ENCODE results near the gene NRF1.
"Not testable (repeated sequence)": the region's sequence is repeated elsewhere in the genome, so short reads cannot be mapped to it uniquely, and the experiment has no call there.

Gene NRF1

DNA sequence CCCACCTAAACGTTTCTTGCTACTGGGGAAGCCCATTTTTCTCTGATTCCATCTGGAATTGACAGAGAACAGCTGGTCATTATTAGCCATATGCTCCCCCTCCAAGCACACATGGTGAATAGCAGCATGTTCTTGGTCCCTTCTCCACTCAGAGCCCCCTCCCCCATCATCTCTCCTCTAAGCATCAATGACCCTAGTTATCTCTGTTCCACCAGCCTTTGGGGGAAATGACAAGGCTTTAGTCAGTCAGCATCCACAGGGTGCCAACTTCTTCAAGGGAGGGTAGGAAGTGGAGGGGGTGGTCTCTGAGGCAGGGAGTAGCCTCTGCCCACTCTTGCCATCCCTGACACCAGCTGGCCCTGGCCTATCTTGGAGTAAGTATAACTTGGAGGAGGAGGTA lies 178.1 kb downstream of the NRF1 start:
- Histone ChIP-seq H3K27me3 (replicated peaks; ENCODE audit: control insufficient read depth, insufficient read depth, low read length) (no peaks in the 10 kb centered on the region; the same call in 1 of the 2 replicates), H3K4me3 (replicated peaks; ENCODE audit: low read depth, low read length) (no peak overlapping the region), H3K36me3 (ENCODE audit: control insufficient read depth, insufficient read depth, low read length) (no peaks in the 10 kb centered on the region)
- DNase-seq (ENCODE audit: extremely low read depth, insufficient read length), result no peak
- TF ChIP-seq, protein P1, sequence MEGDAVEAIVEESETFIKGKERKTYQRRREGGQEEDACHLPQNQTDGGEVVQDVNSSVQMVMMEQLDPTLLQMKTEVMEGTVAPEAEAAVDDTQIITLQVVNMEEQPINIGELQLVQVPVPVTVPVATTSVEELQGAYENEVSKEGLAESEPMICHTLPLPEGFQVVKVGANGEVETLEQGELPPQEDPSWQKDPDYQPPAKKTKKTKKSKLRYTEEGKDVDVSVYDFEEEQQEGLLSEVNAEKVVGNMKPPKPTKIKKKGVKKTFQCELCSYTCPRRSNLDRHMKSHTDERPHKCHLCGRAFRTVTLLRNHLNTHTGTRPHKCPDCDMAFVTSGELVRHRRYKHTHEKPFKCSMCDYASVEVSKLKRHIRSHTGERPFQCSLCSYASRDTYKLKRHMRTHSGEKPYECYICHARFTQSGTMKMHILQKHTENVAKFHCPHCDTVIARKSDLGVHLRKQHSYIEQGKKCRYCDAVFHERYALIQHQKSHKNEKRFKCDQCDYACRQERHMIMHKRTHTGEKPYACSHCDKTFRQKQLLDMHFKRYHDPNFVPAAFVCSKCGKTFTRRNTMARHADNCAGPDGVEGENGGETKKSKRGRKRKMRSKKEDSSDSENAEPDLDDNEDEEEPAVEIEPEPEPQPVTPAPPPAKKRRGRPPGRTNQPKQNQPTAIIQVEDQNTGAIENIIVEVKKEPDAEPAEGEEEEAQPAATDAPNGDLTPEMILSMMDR (IDR thresholded peaks at IDR 0.05; ENCODE audit: insufficient read depth, low read length, poor library complexity, severe bottlenecking), result no peak

DNA sequence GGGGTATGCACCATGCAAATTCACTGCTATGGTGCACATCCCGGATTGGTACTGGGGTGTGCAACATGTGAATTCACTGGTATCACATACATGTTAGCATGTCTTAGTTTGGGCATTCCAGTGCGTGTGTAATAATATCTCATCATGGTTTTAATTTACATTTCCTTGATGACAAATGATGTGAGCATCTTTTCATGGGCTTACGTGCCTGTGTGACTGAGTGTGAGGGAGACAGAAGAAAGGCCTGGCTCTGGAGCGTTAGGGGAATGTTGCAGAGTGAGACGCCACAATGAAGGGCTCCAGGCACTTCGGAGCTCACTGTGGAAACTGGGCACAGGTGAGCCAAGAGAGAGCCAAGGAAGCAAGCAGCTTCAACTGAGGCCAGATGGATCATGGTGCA lies 178.6 kb downstream of the NRF1 start:
- DNase-seq (ENCODE audit: extremely low read depth, insufficient read length), result no peak
- Histone ChIP-seq H3K36me3 (ENCODE audit: control insufficient read depth, insufficient read depth, low read length) (no peaks in the 10 kb centered on the region), H3K27me3 (replicated peaks; ENCODE audit: control insufficient read depth, insufficient read depth, low read length) (no peaks in the 10 kb centered on the region; the same call in 1 of the 2 replicates), H3K4me3 (replicated peaks; ENCODE audit: low read depth, low read length) (no peak overlapping the region)
- TF ChIP-seq, protein P1 (IDR thresholded peaks at IDR 0.05; ENCODE audit: insufficient read depth, low read length, poor library complexity, severe bottlenecking), result no peak

DNA sequence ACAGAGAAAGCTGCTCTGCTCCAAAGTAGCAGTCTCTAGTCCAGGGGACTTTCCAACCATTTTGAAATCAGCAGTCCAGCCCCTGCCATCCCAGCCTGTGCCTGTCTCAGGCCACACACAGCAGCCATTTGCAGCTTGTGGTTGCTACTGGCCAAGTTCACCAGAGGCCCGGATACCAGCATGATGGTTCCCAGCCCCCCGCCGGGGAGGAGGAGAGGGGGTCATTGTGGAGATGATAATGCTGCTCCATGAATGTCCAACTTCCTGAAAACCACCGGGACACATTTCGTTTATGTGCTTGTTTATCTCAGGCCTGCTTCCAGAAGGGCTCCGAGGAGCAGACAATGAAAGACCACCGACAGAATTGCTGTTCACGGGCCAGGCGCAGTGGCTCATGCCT lies 181.2 kb downstream of the NRF1 start:
- TF ChIP-seq, protein P1 (IDR thresholded peaks at IDR 0.05; ENCODE audit: insufficient read depth, low read length, poor library complexity, severe bottlenecking), result no peak
- Histone ChIP-seq H3K4me3 (replicated peaks; ENCODE audit: low read depth, low read length) (no peak overlapping the region), H3K36me3 (ENCODE audit: control insufficient read depth, insufficient read depth, low read length) (no peaks in the 10 kb centered on the region), H3K27me3 (replicated peaks; ENCODE audit: control insufficient read depth, insufficient read depth, low read length) (no peaks in the 10 kb centered on the region)
- no peak for DNase-seq (ENCODE audit: extremely low read depth, insufficient read length)

DNA sequence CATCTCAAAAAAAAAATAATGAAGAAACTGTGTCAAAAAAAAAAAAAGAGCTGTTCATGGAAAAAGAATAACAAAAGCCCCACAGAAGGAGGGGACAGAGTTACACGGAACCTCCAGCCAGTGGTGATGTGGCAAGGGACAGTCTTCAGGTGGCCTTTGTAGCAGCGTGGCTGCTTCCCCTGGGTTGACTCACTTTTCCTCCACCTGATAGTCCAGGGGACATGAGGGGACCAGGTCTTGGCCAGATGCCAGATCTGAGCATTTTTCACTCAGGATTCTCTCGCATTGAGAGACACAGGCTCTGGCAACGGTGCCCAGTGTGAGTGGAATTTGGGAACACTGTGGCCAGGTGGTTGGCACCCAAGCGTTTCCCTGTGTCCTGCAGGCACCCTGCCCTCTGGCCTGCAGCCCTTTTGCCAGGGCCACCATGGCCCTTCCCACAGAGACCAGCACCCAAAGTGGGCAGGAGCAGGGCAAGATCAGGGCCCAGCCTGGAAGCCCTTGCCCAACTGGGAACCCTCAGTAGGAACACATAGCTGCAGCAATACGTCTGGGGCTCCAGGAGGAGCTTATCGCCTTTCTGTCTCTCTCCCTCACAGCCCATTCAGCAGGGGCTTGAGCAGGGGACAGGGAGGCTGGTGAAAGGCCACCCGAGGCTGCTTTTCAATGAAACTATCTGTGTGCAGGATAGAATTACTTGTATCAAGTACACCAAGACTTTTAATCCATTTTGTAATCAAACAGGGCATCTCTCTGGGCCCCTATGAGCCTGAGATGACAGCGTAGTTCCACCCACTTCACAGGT lies 182.2 kb downstream of the NRF1 start:
- no peak for DNase-seq (ENCODE audit: extremely low read depth, insufficient read length)
- no peaks in the 10 kb centered on the region for H3K27me3 ChIP-seq (replicated peaks; ENCODE audit: control insufficient read depth, insufficient read depth, low read length)

DNA sequence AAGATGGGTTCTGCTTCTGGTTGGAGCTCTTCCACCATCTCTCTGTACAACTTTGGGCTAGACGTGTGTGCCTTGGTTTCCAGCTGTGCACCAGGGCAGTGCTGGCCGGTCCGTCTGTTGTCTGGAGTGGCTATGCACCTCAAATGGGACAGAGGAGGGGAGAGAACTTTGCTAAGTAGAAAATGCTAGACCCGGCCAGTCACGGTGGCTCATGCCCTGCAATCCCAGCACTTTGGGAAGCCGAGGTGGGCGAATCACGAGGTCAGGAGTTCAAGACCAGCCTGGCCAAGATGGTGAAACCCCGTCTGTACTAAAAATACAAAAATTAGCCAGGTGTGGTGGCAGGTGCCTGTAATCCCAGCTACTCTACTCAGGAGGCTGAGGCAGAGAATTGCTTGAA lies 182.9 kb downstream of the NRF1 start:
- H3K27me3 ChIP-seq (replicated peaks; ENCODE audit: control insufficient read depth, insufficient read depth, low read length); H3K4me3 ChIP-seq (replicated peaks; ENCODE audit: low read depth, low read length); H3K36me3 ChIP-seq (ENCODE audit: control insufficient read depth, insufficient read depth, low read length); DNase-seq (ENCODE audit: extremely low read depth, insufficient read length): not testable (repeated sequence)

More for the DNA sequence above, 182.2 kb downstream of the NRF1 start:
- TF ChIP-seq, protein P1 (IDR thresholded peaks at IDR 0.05; ENCODE audit: insufficient read depth, low read length, poor library complexity, severe bottlenecking), result no peak
- H3K4me3 ChIP-seq (replicated peaks; ENCODE audit: low read depth, low read length), result no peak overlapping the region
- no peaks in the 10 kb centered on the region for H3K36me3 ChIP-seq (ENCODE audit: control insufficient read depth, insufficient read depth, low read length)

DNA sequence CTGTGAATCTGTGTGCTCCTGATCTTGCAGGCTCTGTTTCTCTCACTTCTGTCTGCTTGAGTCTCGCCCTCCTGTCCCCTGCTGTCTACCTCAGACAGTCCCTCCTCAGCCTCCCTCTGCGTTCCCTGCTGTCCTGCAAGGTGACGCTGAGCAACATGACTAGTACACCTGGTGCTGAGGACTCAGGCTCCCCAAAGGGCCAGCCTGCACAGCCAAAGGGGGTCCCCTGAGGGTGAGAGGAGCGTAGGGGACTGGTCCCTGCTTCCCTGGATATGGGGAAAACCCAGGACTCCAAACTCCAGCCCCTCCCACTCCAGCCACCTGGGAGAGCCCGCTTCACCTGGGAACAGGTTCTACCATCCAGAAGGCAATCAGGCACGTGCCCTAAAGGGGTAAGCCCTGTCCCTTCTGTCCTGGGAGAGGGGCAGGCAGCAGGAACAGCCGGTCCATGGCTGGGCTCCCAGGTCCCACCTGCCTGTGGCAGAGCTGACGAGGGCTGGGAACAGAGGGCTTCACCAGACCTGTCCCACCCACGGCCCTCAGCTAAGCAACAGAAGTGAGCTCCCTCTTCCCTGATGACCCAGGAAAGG lies 184.8 kb downstream of the NRF1 start:
- TF ChIP-seq, protein P1 (IDR thresholded peaks at IDR 0.05; ENCODE audit: insufficient read depth, low read length, poor library complexity, severe bottlenecking), result no peak
- no peaks in the 10 kb centered on the region for H3K36me3 ChIP-seq (ENCODE audit: control insufficient read depth, insufficient read depth, low read length)
- H3K27me3 ChIP-seq (replicated peaks; ENCODE audit: control insufficient read depth, insufficient read depth, low read length), result no peaks in the 10 kb centered on the region; the same call in 1 of the 2 replicates
- DNase-seq (ENCODE audit: extremely low read depth, insufficient read length), result no peak
- H3K4me3 ChIP-seq (replicated peaks; ENCODE audit: low read depth, low read length), result no peak overlapping the region
